ENCODE data around the gene ATP2B3.

ATP2B3 gene

DNA sequence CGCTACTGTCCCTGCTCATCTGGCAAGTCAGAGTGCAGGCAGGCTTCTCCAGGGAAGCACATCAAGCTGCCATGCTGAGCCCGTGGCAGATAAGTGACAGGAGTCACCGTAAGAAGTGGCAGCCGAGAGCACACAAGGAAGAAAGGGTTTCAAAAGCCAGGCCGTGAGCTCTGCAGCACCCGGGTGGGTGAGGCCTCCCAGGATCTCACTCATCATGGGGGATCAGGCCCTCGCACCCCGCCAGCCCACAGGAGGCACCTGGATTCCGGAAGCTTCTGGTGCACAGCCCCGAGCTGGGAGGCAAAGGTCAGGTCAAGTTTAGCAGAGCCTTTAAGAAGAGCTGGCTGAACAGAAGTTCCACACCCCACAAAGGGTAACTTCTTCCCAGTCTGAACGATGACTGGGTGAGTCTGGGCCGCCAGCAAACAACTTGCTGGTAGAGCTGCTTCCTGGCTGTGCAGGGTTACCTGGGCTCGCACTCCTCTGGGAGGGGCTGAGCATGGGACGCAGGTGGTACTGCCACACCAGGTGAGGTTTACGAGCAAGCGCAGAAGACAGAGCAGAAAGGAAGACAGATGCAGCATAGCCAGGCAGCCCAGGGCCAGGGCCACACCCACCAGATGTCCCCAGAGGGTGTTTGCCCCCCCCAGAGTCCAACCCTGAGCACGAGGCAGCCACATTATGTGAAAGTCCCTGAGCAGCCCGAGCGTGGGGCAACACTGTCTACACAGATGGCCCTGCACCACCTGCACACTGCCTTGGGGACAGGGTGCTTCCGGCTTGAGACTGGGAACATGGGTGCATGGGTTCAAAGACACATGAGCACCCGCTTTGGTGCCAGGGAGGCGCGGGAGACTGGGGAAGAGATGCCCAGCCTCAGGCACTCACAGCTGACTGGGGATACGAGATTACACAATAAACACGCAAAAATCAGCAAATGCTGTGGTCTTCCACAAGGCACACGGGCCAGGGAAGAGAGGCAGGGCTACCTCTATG is 73.8 kb downstream of the ATP2B3 start:
- in situ Hi-C loops (cut with HindIII; ENCODE audit: low pct_unique_long_range_greater_than_20kb, low sequenced_read_pairs), result no loop called here
- no peak for DNase-seq (ENCODE audit: low read depth in 1 of 2, low spot score in 1 of 2)
- no peak for TF ChIP-seq JUND (IDR thresholded peaks at IDR 0.05; ENCODE audit: low read depth)

DNA sequence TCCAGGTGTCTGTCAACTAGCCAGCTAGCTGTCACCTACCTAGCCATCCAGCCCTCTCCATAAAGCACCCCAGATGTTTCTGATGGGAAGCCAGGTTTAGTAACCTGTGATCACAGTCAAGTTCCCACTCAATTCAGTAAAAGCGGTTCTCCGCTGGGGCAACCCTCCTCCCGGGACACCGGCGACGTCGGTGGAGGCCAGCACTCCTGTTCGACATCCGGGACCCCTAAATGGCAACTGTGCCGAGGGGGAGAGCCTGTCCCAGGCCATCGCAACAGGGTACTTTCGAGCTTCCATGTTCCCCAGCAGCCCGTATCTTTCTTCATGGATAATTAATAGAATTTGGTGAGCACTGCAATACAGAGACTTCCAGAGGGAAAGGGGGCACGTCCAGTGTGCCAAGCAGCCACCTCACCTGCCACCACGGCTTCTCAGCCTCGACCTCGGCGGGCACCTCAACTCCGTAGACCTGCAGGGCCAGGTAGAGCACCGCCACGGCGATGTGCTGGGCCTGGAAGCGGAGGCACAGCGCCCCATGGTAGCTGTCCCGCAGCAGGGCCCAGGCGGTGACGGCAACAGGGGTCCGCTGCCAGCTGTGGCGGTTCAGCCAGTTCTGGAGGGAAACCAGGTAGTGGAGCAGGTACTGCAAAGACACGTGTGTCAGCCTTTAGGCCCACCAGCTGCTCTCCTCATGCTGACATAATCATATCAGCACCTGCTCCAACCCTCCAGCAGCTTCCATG is 74.8 kb downstream of the ATP2B3 start:
- TF ChIP-seq JUND (IDR thresholded peaks at IDR 0.05; ENCODE audit: low read depth), result no peak
- in situ Hi-C loops (cut with HindIII; ENCODE audit: low pct_unique_long_range_greater_than_20kb, low sequenced_read_pairs), result no loop called here
- DNase-seq (ENCODE audit: low read depth in 1 of 2, low spot score in 1 of 2), result no peak

DNA sequence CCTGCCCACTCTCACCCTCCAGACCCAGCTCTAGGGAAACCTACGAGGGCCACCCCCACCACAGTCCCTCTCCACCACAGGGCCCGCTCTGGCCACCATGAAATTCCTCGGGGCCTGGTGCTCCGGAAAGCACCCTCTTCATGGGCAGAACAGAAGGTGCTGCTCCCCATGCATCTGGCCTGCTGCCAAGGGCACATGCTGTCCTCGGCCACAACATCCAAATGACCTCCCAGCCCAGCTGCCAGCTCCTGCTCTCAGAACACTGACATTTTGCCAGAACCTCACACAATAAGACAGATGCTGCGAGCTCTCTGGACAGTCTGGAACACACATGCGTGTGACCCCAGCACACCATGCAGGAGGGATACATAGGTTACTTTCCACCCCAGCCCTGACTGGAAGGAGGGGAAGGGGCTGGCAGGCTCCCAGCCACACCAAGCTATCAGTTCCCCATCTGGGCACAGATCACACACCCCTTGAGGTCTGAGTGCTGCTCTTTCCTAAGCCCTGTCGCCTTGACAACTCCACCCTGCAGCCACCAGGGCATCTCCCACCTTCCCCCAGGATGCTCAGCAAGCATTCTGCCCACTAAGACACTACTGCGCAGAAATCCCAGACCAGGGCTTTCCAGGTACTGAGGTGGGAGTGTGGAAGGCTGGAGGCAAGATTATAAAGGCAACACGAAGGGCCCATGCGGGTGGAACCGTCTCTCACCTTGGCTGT is 75.7 kb downstream of the ATP2B3 start:
- TF ChIP-seq JUND (IDR thresholded peaks at IDR 0.05; ENCODE audit: low read depth), result no peak
- in situ Hi-C loops (cut with HindIII; ENCODE audit: low pct_unique_long_range_greater_than_20kb, low sequenced_read_pairs), result no loop called here
- no peak for DNase-seq (ENCODE audit: low read depth in 1 of 2, low spot score in 1 of 2)

DNA sequence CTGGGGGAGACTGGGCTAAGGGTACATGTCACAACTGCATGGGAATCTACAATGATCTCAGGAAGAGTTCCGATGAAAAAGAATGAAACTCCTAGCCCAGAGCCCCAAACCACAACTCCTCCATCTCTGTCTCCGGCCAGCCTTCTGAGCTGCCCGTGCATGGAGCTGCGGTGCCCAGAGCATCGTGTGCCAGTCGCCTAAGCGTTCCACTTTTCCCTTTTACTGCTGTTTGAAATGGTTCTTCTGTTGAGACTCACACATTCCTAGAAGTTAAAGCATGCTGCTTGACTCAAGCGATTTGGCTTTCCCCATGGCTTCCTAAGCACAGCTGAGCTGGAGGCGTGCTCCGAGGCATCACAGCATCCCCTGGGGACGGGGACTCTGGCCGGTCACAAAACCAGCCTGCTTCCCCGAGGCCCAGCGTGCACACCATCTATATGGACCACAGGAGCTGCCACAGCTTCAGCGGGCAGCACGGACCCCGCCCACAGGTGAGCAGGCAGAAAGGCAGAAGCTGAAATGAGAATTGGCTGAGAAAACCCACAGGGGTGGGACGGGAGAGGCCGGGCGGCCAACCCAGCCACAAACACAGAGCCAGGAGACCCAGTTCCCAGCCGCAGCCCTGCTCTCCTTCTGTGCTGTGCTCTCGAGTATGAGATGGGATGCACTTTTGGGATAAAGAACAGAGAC is 76.5 kb downstream of the ATP2B3 start:
- in situ Hi-C loops (cut with HindIII; ENCODE audit: low pct_unique_long_range_greater_than_20kb, low sequenced_read_pairs), result no loop called here
- TF ChIP-seq JUND (IDR thresholded peaks at IDR 0.05; ENCODE audit: low read depth), result no peak
- DNase-seq (ENCODE audit: low read depth in 1 of 2, low spot score in 1 of 2), result no peak

DNA sequence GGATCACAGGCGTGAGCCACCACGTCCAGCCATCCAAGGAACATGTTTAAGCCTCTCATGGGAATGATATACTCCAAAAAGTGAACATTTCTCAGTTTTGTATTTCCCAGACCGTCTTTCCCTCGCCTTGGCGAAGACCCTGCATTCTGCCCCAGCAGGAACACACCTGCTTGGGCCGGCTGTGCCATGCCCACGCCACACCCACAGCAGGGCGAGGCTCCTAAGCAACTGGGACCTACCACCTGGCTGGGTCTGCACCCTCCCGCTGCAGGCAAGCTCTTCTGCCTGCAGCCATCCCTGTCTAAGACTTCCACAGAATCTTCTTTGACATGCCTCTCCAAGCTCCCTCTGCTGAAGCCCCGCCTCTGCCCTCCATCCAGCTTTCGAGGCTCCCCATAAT is 77.9 kb downstream of the ATP2B3 start:
- no peak for TF ChIP-seq JUND (IDR thresholded peaks at IDR 0.05; ENCODE audit: low read depth)
- in situ Hi-C loops (cut with HindIII; ENCODE audit: low pct_unique_long_range_greater_than_20kb, low sequenced_read_pairs), result no loop called here

DNA sequence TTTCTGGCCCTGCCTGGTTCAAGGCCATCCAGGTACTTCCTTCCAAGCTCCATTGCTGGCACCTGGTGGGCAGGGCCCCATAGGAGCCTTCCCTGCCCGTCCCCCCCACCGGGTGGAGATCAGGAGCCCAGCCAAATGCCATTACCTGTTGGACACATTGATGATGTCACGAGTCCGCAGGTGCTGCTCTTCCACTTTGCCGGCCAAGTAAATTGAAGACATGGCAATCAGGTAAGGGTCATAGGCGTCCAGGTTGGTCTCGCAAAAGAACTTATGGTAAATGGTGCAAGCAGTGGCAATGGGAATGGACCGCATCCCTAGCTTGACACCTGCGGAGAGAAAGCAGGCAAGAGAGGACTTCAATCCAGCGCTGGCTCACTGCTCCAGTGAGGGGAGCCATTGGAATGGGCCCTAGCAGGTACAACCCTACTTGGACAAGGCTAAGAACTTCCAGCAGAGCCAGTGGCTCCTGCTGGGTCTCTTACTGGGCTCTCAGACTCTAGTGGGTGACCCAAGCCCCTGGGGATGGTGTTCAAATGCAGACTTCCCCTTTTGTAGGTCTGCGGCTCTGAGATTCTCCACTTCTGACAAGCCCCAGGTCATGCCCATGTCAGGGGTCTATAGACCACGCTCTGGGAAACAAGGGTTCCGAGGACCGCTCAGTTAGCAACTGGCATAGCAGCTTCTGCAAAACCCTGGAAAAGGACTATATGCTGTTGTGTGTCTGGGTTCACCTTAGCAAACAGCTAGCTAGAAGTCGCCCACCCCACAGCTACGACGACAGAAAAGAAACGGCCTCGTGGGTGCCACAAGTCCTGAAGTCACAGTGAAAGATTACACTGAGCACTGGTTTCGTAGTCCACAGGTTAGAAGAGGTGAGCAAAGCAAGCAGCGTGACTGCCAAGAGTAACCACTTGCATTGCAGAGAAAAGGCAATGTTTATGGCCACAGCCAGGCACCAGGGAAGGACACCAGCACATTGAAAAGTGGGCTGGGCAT is 78.7 kb downstream of the ATP2B3 start:
- no peak for TF ChIP-seq JUND (IDR thresholded peaks at IDR 0.05; ENCODE audit: low read depth)
- DNase-seq (ENCODE audit: low read depth in 1 of 2, low spot score in 1 of 2), result no peak
- in situ Hi-C loops (cut with HindIII; ENCODE audit: low pct_unique_long_range_greater_than_20kb, low sequenced_read_pairs), result no loop called here

More for the DNA sequence above, 77.9 kb downstream of the ATP2B3 start:
- DNase-seq (ENCODE audit: low read depth in 1 of 2, low spot score in 1 of 2), result no peak

DNA sequence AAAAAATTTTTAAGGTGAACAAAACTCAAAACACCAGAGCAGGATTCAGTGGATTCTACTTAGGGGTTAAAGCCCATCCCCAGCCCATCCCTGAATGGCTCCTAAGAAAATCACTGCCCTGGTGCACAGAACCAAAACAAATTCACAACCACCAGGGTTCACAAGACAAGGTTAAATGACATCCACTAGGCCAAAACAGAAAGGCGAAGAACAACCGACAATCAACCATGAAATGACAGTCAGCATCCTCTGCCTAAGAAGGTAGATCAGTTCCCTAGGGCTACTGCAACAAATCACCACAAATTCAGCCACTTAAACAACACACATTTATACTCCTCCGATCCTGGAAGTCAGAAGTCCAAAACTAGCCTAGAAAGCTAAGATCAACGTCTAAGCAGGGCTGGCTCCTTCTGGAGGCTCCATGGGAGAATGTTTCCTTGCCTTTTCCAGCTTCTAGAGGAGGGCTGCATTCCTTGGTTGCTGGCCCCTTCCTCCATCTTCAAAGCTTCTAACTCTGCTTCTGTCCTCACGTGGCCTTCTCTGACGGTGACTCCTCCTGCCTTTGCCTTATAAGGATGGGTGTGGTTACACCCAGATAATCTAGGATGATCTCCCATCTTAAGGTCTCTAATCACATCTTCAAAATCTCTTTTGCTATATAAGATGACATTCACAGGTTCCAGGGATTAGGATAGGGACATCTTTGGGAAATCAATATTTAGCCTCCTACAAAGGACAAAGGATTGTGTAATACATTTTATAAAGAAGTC is 79.7 kb downstream of the ATP2B3 start:
- no peak for TF ChIP-seq JUND (IDR thresholded peaks at IDR 0.05; ENCODE audit: low read depth)
- in situ Hi-C loops (cut with HindIII; ENCODE audit: low pct_unique_long_range_greater_than_20kb, low sequenced_read_pairs), result no loop called here
- no peak for DNase-seq (ENCODE audit: low read depth in 1 of 2, low spot score in 1 of 2)

DNA sequence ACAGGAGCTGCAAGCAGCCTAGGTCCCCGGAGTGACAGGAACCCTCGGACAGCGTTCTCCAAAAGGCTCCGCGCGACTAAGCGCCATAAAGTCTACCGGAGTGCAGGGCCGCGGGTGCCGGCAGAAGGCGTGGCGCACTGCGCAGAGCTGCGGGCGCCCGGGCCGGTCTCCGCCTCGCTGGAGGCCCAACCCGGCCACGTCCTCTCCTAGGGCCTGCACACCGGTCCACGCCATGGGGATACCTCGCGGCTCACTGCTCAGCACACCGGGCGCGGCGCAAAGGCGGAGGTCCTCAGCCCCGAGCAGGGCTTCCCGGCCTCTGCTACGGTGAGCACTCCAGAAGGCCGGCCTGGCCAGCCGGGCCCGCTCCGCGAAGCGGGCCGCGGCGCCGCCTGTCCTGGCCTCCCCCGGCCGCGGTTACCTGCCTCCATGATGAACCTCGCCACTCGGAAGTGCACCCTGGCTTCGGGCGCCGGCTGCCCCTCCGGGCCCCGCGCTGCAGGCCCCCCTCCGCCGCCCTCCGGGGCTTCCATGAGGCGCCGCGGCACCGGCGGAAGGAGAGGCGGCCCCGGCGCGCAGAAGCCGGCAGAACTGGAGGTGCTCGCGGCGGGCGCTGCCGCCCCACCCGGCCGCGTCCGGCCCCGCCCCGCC is 81.2 kb downstream of the ATP2B3 start, which contains the start of gene CCNQ:
Gene CCNQ (minus strand): TSS at position 599 of the 651 bp plus-strand sequence. CDS start 66 bp downstream, at position 533.
- peak in 1 of 2 experiments; percentile 6 for DNase-seq (ENCODE audit: low read depth in 1 of 2, low spot score in 1 of 2)
- in situ Hi-C loops (cut with HindIII; ENCODE audit: low pct_unique_long_range_greater_than_20kb, low sequenced_read_pairs), result no loop called here
- no peak for TF ChIP-seq JUND (IDR thresholded peaks at IDR 0.05; ENCODE audit: low read depth)

DNA sequence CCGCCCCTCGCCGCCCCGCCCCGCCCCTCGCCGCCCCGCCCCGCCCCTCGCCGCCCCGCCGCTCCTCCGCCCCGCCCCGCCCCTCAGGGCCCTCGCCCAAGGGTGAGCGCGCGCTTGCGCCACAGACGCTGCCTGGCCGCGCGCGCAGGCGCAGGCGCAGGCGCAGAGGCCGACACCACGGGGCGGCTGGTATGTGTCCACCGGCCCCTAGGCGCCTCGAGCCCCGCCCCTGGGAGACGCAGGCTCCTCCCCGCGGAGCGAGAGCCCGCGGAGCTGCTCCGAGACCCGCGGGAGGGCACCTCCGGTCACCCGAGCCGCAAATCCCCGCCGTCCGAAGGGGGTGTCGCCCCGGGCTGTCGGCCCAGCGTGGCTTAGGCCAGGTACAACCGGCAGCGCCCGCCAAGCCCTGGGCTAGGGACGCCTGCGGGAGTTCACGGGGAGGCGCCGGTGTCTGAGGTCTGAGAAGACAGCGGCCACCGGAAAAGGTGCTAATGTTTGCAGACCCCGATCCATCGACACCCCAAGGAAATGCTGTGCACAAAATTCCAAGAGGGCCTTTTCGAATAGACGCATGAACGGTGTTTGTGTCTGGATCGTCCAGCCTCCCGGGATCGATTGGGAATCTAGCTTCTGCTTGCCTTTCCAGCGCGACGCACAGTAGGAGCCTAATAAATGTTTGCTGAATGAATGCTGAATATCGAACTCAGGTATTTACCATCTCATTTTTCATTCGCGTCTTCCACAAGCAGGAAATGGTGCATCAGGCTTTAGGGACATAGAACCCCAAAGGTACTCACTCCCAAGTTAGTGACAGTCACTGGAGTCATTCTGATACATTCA is 82.0 kb downstream of the ATP2B3 start:
- DNase-seq (ENCODE audit: low read depth in 1 of 2, low spot score in 1 of 2), result peak; percentile 57 to 85
- in situ Hi-C loops (cut with HindIII; ENCODE audit: low pct_unique_long_range_greater_than_20kb, low sequenced_read_pairs), result no loop called here

More for the DNA sequence above, 82.0 kb downstream of the ATP2B3 start:
- no peak for TF ChIP-seq JUND (IDR thresholded peaks at IDR 0.05; ENCODE audit: low read depth)

Data from T47D (cell line).